ENCODE data around the gene AP1S3. TPM values are rescaled to one million over a fixed set of nuclear protein-coding genes. Genes with fewer than 3 reads are reported as not detected.

AP1S3 gene
- total and polyA plus RNA-seq, 2 donors (not counting 3 experiments of a cell fraction or from before 2014, with no cell fraction given), result 0.69 to 3.8 TPM

DNA sequence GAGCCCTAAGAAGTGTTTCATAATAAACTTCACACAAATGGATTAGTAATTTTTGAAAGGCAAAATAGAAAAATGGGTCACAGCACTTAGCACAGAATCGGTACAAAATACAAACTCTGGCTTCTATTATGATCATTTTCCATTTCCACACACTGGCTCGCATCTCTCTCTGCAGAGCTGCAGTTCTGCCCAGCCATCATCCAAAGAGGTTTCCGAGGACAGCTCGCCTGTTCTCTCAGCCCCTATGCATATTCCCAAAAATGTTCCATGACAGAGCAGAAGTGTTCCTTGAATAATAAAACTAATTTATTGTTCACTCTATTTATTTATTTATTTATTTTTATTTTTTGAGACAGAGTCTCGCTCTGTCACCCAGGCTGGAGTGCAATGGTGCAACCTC is 115.6 kb downstream of the AP1S3 start:
- no TSS peak for BruUV-seq (replicated peaks)
- Histone ChIP-seq H3K4me1 (ENCODE audit: control insufficient read depth, extremely low read depth, insufficient read depth, low read length) (peaks cover 25% of the 10 kb centered on the region), H3K36me3 (ENCODE audit: control insufficient read depth in 2 of 2, extremely low read depth in 1 of 2, insufficient read depth in 2 of 2, low read length in 2 of 2) (no peaks in the 10 kb centered on the region), H3K9me3 (replicated peaks; ENCODE audit: control insufficient read depth, insufficient read depth, low read length) (no peaks in the 10 kb centered on the region), H3K79me2 (ENCODE audit: control insufficient read depth, insufficient read depth, low read length) (no peaks in the 10 kb centered on the region), H3K9me1 (replicated peaks; ENCODE audit: control insufficient read depth, extremely low read depth, insufficient read depth, low read length) (no peaks in the 10 kb centered on the region), H3K9ac (replicated peaks; ENCODE audit: extremely low read depth, insufficient read depth, low read length) (no peak overlapping the region), H3K27ac (ENCODE audit: insufficient read depth, low read depth, low read length) (no peak overlapping the region), H2AFZ (ENCODE audit: low read depth, low read length) (no peak overlapping the region), H3K4me3 (replicated peaks in 1 of 3; ENCODE audit: insufficient read depth in 1 of 3, low read depth in 1 of 3, low read length in 3 of 3) (no peak overlapping the region), H4K20me1 (replicated peaks; ENCODE audit: control insufficient read depth, extremely low read depth, insufficient read depth, low read length) (no peaks in the 10 kb centered on the region), H3K4me2 (ENCODE audit: insufficient read depth, low read length) (no peak overlapping the region), H3K27me3 (ENCODE audit: control insufficient read depth in 2 of 2, insufficient read depth in 2 of 2, low read length in 2 of 2) (no peaks in the 10 kb centered on the region)
- TF ChIP-seq MYC (IDR thresholded peaks at IDR 0.05; ENCODE audit: low read depth, low read length), result no peak
- TF ChIP-seq JUN (IDR thresholded peaks at IDR 0.05; ENCODE audit: borderline replicate concordance, insufficient read depth, insufficient read length, low read depth), result no peak
- TF ChIP-seq, protein P1, sequence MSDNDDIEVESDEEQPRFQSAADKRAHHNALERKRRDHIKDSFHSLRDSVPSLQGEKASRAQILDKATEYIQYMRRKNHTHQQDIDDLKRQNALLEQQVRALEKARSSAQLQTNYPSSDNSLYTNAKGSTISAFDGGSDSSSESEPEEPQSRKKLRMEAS (IDR thresholded peaks at IDR 0.05; ENCODE audit: insufficient read depth, insufficient read length), result no peak
- TF ChIP-seq GATA2 (IDR thresholded peaks at IDR 0.05; ENCODE audit: insufficient read depth, insufficient read length, low read depth, low read length), result no peak
- TF ChIP-seq, protein P2, sequence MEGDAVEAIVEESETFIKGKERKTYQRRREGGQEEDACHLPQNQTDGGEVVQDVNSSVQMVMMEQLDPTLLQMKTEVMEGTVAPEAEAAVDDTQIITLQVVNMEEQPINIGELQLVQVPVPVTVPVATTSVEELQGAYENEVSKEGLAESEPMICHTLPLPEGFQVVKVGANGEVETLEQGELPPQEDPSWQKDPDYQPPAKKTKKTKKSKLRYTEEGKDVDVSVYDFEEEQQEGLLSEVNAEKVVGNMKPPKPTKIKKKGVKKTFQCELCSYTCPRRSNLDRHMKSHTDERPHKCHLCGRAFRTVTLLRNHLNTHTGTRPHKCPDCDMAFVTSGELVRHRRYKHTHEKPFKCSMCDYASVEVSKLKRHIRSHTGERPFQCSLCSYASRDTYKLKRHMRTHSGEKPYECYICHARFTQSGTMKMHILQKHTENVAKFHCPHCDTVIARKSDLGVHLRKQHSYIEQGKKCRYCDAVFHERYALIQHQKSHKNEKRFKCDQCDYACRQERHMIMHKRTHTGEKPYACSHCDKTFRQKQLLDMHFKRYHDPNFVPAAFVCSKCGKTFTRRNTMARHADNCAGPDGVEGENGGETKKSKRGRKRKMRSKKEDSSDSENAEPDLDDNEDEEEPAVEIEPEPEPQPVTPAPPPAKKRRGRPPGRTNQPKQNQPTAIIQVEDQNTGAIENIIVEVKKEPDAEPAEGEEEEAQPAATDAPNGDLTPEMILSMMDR (IDR thresholded peaks at IDR 0.05; ENCODE audit: extremely low read depth in 1 of 2, insufficient read depth in 1 of 2, low read depth in 1 of 2, low read length in 2 of 2), result no peak
- no peak for TF ChIP-seq POLR2AphosphoS5 (IDR thresholded peaks at IDR 0.05; ENCODE audit: insufficient read depth, low read depth, low read length)
- TF ChIP-seq FOS (IDR thresholded peaks at IDR 0.05; ENCODE audit: borderline replicate concordance, insufficient read depth, low read length), result no peak
- no peak for TF ChIP-seq EZH2 (IDR thresholded peaks at IDR 0.05; ENCODE audit: borderline replicate concordance, low read depth, low read length, severe bottlenecking)
- no peak for TF ChIP-seq POLR2A (IDR thresholded peaks at IDR 0.05; ENCODE audit: low read depth, low read length)
- FAIRE-seq, result no peak
- POLR2A ChIA-PET, result no interaction called here
- no peak for DNase-seq (ENCODE audit: low read depth, low spot score)
- CTCF ChIA-PET, result interaction anchor here (0.7 to 0.8 kb wide), 2 partner anchors 30 to 39 kb away, joined by 3 read pairs; no protein-coding TSS in a partner anchor
- intact Hi-C loops (cut with micrococcal nuclease) (loop anchor here (10.0 kb wide), 1 partner anchor 233 kb away; the partner anchor contains the start of gene MRPL44), dilution Hi-C loops (cut with MboI; ENCODE audit: extremely low pct_ligation_motif_present, low sequenced_read_pairs) (no loop called here)
